ENCODE data around the gene ENG. TPM values are rescaled to one million over a fixed set of nuclear protein-coding genes. Genes with fewer than 3 reads are reported as not detected.

The ENG gene
- total RNA-seq, 1 experiment from 2014 or later: 25.1 TPM

- H3K4me1 ChIP-seq (ENCODE audit: control insufficient read depth, insufficient read depth, low read length): peaks cover 8% of the 10 kb centered on the region
- H3K9me3 ChIP-seq (ENCODE audit: control insufficient read depth, insufficient read depth, low read depth, low read length): no peaks in the 10 kb centered on the region
- peaks cover 15% of the 10 kb centered on the region for H3K36me3 ChIP-seq (ENCODE audit: control insufficient read depth, insufficient read depth, low read length)
- ChIA-PET POLR2A (interaction anchor here (0.6 kb wide), 2 partner anchors 29 to 42 kb away, joined by 4 to 8 read pairs; no protein-coding TSS in a partner anchor), CTCF (interaction anchor here (0.6 to 1.0 kb wide), 3 partner anchors 19 to 200 kb away, joined by 3 to 6 read pairs (median 3); partner anchors contain the start of gene TOR2A)
- peak; percentile 91 for TF ChIP-seq CTCF (IDR thresholded peaks at IDR 0.05)
- TF ChIP-seq REST (IDR thresholded peaks at IDR 0.05; ENCODE audit: insufficient read depth in 1 of 2, low read depth in 2 of 2, low read length in 1 of 2): no peak
- peak; percentile 34; the same call in 1 of the 2 replicates for TF ChIP-seq SIN3A (IDR thresholded peaks at IDR 0.05; ENCODE audit: borderline replicate concordance, insufficient read depth, low read depth, low read length)
- TF ChIP-seq POLR2AphosphoS5 (IDR thresholded peaks at IDR 0.05; ENCODE audit: low read depth, low read length): no peak
- TF ChIP-seq TCF7L2 (IDR thresholded peaks at IDR 0.05; ENCODE audit: low read depth, low read length): no peak
- peak overlapping the region; percentile 45 to 88 for H3K4me3 ChIP-seq (ENCODE audit: low read depth in 2 of 2, low read length in 2 of 2)
- peak; percentile 79 for ATAC-seq
- no TSS peak for BruUV-seq (replicated peaks)
- intact Hi-C loops (cut with micrococcal nuclease; ENCODE audit: unreplicated experiment): loop anchor here (2.0 kb wide), 1 partner anchor 50 kb away; the partner anchor contains the start of gene TOR2A
- no peak overlapping the region for H3K27ac ChIP-seq (ENCODE audit: low read length)
- DNase-seq (ENCODE audit: low read depth, low spot score): no peak
- in situ Hi-C loops (cut with HindIII; ENCODE audit: low pct_unique_long_range_greater_than_20kb, low sequenced_read_pairs): no loop called here
- H3K27me3 ChIP-seq (ENCODE audit: control insufficient read depth, insufficient read depth, low read length): no peaks in the 10 kb centered on the region
Measured at GRCh38 chr9:127785023-127785932, 69.2 kb downstream of the ENG start.

GRCh38 chr9:127783111-127784008 is 71.1 kb downstream of the ENG start:
- Histone ChIP-seq H3K27ac (ENCODE audit: low read length) (no peak overlapping the region), H3K36me3 (ENCODE audit: control insufficient read depth, insufficient read depth, low read length) (peaks cover 12% of the 10 kb centered on the region), H3K27me3 (ENCODE audit: control insufficient read depth, insufficient read depth, low read length) (no peaks in the 10 kb centered on the region), H3K4me3 (ENCODE audit: low read depth in 2 of 2, low read length in 2 of 2) (no peak overlapping the region), H3K9me3 (ENCODE audit: control insufficient read depth, insufficient read depth, low read depth, low read length) (no peaks in the 10 kb centered on the region), H3K4me1 (ENCODE audit: control insufficient read depth, insufficient read depth, low read length) (peaks cover 8% of the 10 kb centered on the region)
- intact Hi-C loops (cut with micrococcal nuclease; ENCODE audit: unreplicated experiment): loop anchor here (2.0 kb wide), 1 partner anchor 49 kb away; the partner anchor contains the start of gene TOR2A
- TF ChIP-seq TCF7L2 (IDR thresholded peaks at IDR 0.05; ENCODE audit: low read depth, low read length): no peak
- TF ChIP-seq CTCF (IDR thresholded peaks at IDR 0.05): no peak
- no peak for TF ChIP-seq REST (IDR thresholded peaks at IDR 0.05; ENCODE audit: insufficient read depth in 1 of 2, low read depth in 2 of 2, low read length in 1 of 2)
- no peak for TF ChIP-seq SIN3A (IDR thresholded peaks at IDR 0.05; ENCODE audit: borderline replicate concordance, insufficient read depth, low read depth, low read length)
- TF ChIP-seq POLR2AphosphoS5 (IDR thresholded peaks at IDR 0.05; ENCODE audit: low read depth, low read length): no peak
- no TSS peak for BruUV-seq (replicated peaks)
- ChIA-PET CTCF (no interaction called here), POLR2A (no interaction called here)
- no peak for DNase-seq (ENCODE audit: low read depth, low spot score)
- in situ Hi-C loops (cut with HindIII; ENCODE audit: low pct_unique_long_range_greater_than_20kb, low sequenced_read_pairs): no loop called here
- no peak for ATAC-seq
